Measurements from ENCODE around the gene PPP2R2B.

DNA sequence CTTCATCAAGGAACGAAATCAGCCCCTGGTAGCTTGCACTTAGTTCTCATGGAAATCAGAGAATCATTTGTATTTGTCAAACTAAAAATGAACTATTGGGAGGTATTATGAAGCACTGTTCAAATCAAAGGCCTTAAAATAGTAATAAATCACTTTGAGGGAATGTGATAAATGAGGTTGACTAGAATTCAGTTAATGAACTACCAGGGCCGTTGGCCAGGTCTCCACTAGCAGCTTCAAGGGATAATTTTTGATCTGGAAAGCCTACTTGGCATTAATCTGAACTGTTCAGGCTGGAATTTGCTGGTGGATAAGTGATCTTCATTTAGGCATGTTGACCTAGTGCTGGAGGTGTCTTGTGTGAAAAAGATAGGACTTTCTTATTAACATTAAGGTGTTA is 286.2 kb downstream of the PPP2R2B start:
- no peak for TF ChIP-seq EZH2 (IDR thresholded peaks at IDR 0.05; ENCODE audit: low read length, missing control alignments)
- TF ChIP-seq, protein P1, sequence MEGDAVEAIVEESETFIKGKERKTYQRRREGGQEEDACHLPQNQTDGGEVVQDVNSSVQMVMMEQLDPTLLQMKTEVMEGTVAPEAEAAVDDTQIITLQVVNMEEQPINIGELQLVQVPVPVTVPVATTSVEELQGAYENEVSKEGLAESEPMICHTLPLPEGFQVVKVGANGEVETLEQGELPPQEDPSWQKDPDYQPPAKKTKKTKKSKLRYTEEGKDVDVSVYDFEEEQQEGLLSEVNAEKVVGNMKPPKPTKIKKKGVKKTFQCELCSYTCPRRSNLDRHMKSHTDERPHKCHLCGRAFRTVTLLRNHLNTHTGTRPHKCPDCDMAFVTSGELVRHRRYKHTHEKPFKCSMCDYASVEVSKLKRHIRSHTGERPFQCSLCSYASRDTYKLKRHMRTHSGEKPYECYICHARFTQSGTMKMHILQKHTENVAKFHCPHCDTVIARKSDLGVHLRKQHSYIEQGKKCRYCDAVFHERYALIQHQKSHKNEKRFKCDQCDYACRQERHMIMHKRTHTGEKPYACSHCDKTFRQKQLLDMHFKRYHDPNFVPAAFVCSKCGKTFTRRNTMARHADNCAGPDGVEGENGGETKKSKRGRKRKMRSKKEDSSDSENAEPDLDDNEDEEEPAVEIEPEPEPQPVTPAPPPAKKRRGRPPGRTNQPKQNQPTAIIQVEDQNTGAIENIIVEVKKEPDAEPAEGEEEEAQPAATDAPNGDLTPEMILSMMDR (conservative IDR thresholded peaks at IDR 0.05 in 1 of 2, IDR thresholded peaks at IDR 0.05 in 1 of 2; ENCODE audit: low read depth in 1 of 2, low read length in 2 of 2) = no peak

All from fibroblast of lung (primary cell).